ENCODE data around the gene BRPF3.

Gene BRPF3

DNA sequence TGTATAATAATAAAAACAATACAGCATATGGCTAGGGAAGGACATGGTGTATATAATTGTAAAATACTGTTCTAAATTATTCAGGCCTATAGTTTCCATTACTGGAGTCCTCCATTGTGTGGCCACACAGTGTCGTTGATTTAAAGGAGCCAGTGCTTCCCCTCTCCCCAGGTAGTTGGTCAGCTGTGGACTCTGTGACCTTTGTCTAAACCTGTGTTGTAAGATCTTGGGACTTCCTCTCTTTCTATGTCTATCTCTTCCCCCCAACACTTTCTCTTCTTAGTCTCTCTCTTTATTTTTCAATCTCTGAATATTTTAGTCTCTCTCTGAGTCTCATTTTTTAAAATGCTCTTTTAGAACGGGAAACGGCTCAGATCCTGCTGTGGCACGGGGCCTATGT lies 35.6 kb downstream of the BRPF3 start:
- no peak for DNase-seq

DNA sequence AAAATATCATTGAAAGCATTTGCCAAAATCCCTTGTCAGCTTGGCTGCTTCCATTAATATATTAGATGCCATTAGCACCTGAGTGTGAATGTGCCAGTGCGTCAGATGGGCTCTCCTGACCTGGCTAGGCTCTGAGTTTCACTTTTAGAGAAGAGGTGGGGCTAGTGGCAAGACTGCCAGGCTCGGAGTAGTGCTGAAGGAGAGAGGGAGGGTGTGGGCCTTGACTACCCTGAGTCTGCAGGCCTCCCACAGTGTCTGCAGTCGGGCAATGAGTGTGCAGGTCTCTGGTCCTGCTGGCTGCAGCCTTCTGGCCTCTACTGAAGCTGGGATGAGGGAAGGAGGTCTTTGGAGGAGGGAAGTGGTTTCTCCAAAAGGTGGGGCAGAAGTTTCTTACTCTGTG lies 38.8 kb downstream of the BRPF3 start:
- peak; percentile 23 for DNase-seq

DNA sequence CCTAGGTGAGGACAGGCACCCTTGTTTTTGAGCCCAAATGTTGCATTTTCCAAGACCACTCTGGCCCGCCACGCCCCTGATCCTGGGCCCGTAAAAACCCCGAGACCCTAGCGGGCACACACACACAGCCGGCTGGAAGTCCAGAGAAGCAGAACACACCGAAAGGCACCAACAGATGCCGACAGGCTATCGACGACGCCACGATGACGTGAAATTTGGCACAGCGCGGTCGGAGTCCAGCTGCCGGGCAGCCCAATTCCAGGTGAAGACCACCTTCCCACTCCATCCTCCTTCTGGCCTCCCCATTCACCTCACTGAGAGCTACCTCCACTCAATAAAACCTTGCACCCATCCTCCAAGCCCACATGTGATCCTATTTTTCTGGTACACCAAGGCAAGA lies 39.3 kb downstream of the BRPF3 start:
- no peak for DNase-seq

DNA sequence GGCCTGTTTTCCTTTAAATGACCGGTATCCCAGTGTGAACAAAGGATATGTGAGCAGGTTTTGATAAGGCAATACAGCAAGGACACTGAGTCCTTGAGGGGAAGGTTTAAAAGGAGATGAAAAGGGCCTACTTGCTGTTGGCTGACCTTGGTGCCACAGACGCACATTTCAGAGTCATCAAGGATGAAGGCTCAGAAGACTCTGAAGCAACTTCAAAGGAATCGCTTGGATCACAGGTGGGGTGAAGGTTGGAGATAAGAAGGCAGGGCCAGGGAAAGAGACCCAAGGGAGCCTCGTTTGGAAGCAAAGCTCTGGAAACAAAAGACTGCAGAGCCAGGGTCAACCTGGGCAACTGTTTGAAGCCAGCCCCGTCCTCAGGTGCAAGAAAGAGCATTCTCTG lies 43.2 kb downstream of the BRPF3 start:
- DNase-seq = no peak

DNA sequence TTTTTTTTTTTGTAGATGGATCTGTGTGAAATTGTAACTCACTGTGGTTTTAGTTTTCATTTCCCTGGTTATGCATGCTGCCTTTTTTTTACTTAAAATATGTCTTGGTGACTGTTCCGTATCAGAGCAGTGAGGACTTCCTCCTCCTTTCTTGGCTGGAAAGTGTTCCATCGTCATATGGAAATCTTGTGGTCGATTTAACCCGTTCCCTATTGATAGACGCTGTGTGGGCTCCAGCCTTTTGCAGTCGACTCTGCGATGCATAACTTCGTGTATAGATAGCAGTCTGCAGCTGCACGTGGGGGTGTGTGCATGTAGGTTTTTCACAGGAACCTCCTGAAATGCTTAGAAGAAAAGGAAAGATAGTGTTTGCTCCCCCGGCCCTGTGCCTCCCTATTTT lies 45.2 kb downstream of the BRPF3 start:
- peak; percentile 67 for DNase-seq

DNA sequence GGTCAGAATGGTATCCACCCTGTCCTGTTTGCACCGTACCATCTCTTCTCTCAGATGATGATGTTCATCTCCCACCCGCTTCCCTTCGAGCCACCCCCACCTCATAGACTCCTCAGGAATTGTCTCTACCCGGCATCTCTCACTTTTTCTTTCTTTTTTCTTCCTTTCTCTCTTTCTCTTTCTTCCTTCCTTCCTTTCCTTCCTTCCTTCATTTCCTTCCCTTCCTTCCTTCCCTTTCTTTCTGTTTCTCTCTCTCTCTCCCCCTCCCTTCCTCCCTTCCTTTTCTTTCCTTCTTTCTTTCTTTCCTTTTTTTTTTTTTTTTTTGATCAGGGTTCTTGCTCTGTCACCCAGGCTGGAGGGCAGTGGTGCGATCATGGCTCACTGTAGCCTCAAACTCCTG lies 45.6 kb downstream of the BRPF3 start:
- DNase-seq = no peak

DNA sequence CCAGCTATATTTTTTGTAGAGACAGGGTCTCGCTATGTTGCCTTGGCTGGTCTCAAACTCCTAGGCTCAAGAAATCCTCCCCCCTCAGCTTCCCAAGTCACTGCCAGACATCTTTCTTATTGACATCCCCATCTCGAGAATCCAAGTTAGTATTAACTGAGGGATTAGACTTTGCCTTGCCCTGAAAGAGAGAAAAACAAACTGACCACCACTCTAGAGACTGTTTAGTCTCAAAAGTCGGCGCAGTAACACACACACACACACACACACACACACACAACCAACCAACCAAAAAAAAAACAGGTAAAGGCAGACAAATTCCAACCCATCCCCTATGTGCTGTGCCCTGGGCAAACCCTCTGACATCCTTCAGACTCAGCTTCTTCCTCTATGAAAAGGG lies 46.1 kb downstream of the BRPF3 start:
- no peak for DNase-seq

DNA sequence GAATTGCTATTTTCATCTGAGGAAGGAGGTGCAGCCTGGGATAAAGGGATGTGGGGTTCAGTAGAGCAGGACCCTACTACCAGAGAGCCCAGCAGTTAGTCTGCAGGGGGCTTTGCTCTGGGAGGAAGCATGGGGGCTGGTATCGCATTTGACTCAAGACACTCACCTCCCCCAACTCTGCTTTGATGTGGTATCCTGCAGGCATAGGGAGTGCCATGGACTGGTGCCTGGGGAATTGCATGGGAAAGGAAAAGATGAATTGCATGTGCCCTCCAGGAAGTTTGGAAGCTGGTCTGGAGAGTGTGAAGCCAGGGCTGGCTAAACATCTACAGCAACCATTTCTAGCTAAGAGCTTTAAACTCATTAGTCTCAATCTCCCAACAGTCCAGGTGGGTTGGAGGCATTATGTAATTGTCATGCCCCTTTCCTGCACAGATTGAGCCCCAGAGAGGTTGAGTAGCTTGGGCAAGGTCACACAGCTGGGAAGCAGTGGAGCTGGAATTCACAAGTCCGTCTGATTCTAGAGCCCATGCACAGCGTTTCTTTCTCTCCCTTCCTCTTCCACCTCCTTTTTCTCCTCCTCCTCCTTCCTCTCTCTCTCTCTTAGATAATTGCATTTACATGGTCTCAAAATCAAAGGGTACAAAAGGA lies 47.1 kb downstream of the BRPF3 start:
- no peak for DNase-seq

DNA sequence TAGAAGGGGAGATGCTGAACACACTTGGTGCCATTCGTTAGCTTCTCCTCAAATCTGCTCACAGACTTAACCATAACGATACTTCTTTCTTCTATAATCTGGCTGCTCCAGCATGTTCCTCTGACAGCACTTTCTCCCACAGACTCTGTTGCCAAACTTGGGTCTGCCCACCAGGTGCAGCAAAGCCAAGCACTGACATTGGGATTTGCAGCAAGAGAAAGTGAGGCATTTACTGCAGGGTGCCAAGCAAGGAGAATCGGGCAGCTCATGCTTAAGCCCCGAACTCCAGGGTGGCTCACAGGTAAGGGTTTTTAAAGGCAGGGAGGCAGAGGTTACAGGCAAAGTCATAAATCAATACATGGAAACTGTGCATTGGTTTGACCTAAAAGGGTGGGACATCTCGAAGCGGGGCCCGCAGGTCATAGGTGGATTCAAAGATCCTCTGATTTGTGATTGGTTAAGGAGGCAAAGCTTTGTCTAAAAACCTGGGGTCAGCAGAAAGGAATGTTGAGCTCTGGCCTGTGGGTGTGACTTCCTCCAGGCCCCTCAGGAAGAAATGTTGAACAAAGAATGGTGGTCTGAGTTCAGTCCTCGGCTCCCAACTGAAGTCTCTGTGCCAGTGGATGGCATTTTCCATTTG lies 48.2 kb downstream of the BRPF3 start:
- DNase-seq = no peak

DNA sequence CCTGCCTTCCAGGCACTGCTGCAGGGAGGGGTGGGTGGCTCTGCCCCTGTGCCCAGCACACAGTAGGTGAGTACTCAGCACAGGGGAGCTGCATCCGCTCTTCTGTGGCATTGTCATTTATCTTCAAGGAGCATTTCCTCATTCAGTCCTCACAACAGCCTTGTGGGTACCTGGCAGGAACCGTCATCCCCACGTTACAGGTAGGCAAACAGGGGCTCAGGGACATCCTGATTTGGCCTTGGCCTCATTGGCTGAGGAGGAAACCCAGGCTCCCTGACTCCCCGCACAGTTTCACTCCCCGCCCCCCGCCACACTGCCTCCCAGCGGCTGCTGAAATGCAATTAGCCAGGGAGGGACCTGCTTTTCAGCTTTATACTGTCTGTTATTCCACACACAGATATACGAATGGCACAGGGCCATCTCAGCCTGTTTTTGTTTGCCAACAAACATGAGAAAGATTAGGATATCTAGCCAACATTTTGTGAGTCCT lies 49.1 kb downstream of the BRPF3 start:
- peak; percentile 40 for DNase-seq

DNA sequence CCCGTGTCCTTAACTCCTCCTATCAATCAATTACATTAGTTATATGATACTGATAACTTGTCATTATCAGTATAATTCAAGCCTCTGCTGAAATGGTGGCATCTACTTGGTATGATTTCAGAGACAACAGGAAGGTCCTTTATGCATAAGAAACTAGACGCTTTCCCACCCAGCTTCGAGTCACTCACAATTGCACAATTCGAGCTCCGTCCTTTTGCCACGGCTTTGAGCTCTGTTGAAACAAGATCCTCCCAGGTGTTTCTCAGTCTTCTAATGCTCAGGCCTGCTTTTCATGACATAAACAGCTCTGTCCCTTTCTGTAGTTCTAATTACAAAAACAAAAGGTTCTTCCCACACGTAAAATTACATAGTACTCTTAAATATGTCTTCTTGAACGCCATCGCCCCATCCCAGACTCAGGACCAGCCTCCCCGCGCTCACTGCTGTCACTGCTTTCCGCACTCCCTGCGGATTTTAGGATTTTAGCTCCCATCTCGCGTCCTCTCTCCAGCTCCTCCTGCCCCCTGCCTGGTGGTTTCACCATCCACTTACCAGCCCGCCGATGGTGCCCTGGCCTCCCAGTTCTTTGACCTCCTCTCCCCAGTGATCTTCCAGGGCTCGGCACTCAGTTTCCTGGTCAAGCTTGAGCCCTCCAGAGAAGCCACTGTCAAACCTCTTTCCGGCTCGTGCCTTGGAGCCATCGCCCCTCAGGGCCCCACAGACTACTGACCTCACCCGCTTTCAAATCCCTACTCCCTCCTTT lies 50.1 kb downstream of the BRPF3 start:
- DNase-seq = no peak

DNA sequence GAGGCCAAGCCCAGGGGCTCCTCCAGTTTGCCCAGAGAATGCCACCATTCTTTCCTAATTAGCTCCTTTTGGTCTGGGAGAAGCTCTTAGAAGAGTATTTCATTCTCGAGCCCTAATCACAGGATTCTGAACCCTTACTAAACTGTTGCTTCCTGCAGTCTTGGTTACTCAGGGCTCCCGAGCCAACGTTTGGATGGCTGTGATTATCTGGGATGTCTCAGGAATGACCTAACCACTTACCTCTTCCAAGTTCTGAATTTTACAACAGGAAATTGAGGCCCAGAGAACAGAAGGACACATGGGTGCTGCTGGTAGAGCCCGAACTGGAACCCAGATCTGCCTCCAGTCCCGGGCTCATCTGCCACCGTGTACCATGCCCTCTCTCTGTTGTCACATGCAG lies 51.1 kb downstream of the BRPF3 start:
- DNase-seq = no peak

DNA sequence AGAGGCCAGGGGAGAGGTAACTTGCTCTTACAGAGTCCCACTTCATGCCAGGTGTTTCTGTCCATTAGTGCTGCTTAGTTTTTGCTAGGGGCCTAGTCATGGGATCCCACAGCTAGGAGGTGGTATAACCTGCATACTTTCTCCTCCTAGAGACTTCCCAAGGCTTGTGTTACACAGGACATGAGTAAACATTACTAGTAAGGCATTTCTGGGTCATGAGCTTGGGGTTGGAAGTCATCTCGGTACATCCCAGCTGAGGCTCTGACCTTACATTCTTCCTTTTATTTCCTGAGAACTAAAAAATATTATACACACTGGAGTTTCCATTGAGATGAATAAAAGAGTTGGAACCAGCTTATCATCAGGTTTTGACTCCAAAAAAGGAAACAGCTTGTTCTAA lies 52.4 kb downstream of the BRPF3 start:
- no peak for DNase-seq

DNA sequence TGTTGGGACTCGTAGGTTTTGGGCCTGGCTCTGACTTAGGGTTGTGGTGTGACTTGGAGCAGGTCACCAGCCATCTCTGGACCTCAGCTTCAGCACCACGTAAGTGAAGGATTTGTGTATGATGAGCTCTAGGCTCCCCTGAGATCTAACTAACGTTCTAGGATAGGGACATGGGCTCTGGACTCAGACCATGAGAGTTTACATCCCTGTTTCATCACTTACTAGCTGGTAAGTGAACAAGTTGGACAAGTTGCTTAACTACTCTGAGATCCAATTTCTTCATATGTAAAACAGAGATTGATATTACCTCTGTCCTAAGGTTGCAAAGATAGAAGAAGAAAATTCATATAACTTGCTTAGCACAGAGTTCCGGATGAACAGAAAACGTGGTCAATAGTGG lies 53.0 kb downstream of the BRPF3 start:
- DNase-seq = no peak

DNA sequence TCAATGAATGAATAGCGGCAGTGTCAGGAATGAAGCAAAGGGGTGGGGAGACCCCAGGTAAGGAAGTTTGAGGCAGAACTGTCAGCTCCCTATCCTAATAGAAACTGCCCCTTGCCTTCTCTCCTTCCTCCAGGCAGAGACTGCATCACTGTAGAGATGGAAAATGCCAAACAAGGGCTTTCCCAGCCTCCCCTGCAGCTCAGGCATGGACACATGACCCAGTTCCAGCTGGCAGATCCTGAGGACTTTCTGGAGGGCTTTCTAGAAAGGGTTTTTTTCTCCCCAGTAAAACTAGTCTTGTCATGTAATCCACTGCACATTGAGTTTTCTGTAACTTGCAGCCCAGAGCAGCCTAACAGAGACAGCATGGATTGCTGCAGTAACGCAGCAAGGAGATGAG lies 55.5 kb downstream of the BRPF3 start:
- DNase-seq = no peak

DNA sequence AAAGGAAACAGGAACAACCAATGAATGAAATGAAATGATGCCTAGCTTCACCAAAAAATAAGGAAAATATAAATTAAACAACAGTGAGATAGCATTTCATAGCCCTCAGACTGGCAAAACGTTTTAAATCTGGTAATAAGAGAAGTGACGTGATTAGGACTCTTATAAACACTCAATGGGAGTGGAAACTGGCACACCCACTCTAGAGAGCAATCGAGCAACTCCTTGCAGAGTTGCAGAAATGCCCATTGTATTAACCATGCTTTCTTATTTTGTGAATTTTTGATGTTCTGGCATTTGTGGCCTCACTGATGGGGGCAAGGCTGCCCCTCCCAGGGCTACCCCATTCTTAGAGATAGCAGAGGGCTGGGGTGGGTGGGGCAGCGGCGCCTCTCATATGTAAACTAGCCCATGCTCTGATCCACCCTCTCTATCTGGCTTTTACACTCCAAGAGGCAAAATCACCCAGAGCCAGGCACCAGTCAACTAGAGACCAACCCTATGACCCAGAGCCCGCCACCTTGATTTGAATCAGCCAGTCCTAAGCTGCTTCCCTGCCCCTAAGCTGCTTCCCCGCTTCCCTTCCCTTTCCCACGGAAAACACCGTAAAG lies 67.0 kb downstream of the BRPF3 start:
- DNase-seq = peak; percentile 86

DNA sequence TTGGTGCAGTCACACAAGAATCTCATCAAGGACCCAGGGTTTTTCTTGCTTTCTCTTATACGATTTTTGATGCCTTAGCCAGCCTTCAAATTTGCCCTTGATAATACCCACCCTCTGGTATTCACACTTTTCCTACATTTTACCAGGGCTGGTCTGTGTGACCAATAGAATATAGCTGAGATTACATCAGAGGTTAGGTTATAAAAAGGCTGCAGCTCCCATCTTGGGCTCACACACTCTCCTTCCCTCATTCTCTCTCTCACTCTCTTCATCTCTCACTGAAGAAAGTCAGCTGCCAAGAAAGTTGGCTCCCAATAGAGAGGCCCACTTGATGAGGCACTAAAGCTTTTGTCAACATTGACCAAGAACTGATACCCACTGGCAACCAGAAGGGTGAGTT lies 69.2 kb downstream of the BRPF3 start:
- no peak for DNase-seq

DNA sequence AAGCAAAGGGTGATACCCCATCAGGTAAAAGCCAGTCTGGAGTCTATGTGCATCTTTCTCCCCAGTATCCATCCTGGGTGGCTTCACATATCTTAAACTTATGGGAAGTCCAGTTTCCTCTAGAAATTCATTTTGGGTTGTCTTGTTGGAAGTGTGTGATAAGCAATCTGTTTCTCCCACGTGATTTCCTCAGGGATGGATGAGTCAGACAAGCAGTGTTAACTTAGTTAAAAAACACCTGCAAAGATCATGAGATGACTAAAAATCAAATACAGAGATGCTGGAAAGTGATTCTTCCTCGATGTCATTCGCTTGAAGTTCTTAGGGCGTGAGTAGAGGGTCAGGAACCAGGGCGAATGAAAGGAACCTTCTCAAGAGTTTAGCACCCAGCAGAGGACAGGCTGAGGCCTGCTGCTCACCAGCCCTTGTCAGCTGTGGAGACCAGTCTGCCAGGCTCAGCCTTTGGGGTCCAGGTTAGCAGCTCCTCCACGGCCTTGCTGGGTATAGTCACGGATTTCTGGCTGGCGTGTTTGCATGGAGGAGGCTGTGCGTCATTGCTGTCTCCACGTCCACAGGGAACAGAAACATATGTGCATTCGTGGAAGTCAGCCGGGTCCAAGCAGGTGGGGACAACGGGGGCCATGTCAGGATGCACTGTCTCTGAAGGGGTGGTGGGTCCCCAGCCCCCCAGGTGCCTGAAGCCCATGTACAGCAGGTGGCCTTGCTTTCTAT lies 70.5 kb downstream of the BRPF3 start:
- no peak for DNase-seq

DNA sequence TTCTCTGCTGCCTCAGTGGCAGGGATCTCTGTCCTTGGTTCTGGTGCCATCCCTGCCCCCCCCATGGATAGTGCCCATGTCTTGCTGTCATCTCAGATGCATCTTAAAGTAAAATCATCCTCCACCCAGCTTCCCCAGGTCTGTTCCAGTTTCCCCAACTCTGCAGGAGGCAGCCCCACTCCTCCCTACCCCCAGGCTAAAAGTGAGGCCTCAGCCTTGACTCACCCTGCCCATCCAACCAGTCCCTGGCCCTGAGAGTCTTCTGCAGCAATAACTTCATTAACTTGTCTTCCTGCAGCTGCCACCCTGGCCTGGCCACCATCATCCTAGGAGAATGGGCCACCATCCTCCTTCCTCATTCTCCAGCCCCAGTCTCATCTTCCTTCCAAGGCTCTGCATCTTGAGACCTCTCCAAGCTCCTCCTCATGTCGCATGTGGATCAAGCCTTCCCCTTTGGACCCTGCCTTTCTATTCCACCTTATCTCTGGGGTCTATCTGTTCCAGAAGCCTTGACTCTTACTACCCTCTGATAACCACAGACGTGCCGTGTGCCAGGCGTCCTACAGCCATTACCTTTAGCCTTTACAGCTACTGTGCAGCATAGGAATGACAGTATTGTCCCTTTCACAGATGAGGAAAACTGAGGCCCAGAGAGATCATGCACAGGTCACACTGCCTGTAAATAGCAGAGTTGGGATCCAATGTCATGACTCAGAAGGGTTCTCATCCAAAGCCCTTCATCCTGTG lies 71.4 kb downstream of the BRPF3 start:
- no peak for DNase-seq

DNA sequence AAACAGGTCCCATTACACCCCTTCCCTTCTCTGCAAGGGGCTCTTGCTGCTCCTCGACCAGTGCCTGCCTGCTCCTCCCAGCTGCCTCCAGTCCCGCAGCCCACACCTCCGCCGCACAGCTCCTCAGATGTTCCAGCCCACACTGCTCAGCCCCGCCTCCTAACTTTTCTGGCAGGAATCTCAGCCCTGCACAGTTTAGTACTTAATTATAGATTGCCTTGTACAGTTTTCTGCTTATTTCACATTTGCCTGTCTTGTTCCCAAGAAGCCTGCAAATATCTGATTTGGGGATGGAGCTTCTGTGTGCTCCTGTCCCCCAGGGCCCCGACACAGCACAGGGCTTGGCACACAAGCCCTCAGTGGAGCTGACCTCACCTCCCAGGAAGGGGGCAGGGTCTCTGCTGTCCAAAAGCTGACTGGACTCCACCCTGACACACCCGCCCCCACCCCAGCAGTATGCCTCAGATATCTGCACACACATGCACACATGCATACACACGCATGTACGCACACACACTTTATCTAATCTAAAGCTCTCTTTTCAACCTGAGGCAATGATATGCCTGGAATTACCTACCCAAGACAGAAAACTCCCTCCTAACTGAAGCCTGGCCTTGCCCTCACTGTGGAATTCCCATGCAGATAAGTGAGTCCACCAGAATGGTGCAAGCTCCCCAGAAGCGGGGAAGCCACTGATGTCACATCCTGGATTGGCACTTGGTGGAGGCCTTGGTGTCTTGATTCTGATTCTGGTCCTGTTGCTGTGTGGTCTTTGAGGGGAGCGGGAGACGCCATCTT lies 72.1 kb downstream of the BRPF3 start:
- DNase-seq = no peak
